BE2C (cell line): Measurements from ENCODE around the gene FLT4.

ENCODE experiments used
- DNase-seq: peaks from one replicate; pipeline ENCODE4 v3.0.0-alpha.2; 2020
- H3K27me3 ChIP-seq: fragments of 250-450 bp; sonication (Bioruptor Pico); 2 replicates; pipeline ENCODE4 v1.5.1; 2020; ENCODE audit warnings: mild to moderate bottlenecking
- H3K36me3 ChIP-seq: fragments of 250-450 bp; sonication (Bioruptor Pico); 2 replicates; pipeline ENCODE4 v1.5.1; 2020; ENCODE audit warnings: mild to moderate bottlenecking
- H3K4me1 ChIP-seq: fragments of 250-450 bp; sonication (Bioruptor Pico); 2 replicates; pipeline ENCODE4 v1.5.1; 2020
- H3K4me3 ChIP-seq: 2 replicates; pipeline ENCODE4 v1.5.1; 2011; ENCODE audit warnings: low read depth, low read length
- H3K9me3 ChIP-seq: fragments of 250-450 bp; sonication (Bioruptor Pico); 2 replicates; pipeline ENCODE4 v1.5.1; 2020
- TF ChIP-seq, protein P1 (sequence below): IDR thresholded peaks from 2 replicates; pipeline ENCODE4 v1.5.1; 2012; ENCODE audit warnings: mild to moderate bottlenecking, low read depth, low read length

FLT4 gene

DNA sequence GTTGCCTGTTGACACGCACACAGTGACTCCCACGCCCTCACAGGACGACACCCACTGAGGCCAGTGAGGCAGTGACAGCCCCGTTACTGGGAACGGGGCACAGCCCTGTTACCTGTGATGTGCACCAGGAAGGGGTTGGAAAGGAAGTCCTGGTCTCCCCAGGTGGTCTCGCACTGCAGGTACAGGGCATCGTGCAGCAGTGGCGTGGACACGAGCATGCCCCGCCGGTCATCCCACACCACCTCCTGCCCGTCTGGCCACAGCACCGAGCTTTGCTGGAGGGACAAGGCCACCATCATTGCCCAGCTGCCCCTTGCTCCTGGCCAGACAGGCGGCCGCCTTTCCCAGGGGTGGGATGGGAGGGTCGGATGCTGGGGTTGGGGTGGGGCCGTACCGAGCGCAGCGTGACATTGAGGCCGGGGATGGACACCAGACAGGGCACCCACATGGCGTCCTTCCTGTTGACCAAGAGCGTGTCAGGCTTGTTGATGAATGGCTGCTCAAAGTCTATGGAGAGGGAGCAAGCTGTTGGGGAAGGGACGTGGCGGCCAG is 19.5 kb downstream of the FLT4 start:
- no peaks in the 10 kb centered on the region for H3K36me3 ChIP-seq
- TF ChIP-seq, protein P1, sequence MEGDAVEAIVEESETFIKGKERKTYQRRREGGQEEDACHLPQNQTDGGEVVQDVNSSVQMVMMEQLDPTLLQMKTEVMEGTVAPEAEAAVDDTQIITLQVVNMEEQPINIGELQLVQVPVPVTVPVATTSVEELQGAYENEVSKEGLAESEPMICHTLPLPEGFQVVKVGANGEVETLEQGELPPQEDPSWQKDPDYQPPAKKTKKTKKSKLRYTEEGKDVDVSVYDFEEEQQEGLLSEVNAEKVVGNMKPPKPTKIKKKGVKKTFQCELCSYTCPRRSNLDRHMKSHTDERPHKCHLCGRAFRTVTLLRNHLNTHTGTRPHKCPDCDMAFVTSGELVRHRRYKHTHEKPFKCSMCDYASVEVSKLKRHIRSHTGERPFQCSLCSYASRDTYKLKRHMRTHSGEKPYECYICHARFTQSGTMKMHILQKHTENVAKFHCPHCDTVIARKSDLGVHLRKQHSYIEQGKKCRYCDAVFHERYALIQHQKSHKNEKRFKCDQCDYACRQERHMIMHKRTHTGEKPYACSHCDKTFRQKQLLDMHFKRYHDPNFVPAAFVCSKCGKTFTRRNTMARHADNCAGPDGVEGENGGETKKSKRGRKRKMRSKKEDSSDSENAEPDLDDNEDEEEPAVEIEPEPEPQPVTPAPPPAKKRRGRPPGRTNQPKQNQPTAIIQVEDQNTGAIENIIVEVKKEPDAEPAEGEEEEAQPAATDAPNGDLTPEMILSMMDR: no peak

DNA sequence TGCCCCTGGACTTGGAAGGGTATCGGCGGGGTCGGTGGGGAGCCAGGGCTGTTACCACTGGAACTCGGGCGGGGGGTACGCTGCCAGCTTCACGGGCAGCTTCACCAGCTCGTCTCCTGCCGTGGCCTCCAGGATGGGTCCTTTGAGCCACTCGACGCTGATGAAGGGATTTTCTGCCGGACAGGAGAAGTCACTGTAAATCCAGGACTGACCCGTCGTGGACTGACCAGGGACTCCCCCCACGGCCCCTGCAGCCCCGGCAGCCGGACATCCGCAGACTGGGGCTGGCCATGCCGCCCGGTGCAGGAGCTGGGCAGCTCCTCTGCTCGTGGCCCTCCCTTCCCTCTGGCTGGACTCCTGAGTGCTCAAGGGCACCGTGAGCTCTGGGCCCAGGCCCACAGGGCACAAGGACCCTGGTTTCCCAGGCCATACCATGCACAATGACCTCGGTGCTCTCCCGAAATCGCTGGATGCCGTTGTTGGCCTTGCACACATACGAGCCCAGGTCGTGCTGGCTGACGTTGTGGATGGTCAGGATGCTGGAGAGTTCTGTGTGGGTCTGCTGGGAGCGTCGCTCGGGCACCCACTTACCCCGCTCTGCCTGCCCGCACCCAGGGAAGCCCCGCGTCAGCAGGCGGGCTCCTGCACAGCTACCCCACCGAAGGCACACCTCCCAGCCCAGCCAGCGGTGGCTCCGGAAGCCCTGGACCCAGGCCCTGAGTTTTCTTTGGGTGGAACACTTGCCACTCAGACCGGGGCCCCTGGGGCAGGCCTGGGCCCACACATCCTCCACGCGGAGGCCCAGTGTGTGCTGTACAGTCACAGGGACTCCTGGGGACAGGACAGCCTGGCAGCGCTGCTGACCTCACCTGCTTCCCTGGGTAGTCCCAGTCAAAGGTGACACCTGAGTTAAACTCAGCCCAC is 20.3 kb downstream of the FLT4 start:
- H3K4me1 ChIP-seq: no peaks in the 10 kb centered on the region
- no peaks in the 10 kb centered on the region for H3K27me3 ChIP-seq
- TF ChIP-seq, protein P1: no peak
- H3K36me3 ChIP-seq: no peaks in the 10 kb centered on the region
- no peak for DNase-seq
- no peak overlapping the region for H3K4me3 ChIP-seq
- no peaks in the 10 kb centered on the region; the same call in 1 of the 2 replicates for H3K9me3 ChIP-seq

More for the DNA sequence above, 19.5 kb downstream of the FLT4 start:
- Histone ChIP-seq H3K9me3 (no peaks in the 10 kb centered on the region; the same call in 1 of the 2 replicates), H3K27me3 (no peaks in the 10 kb centered on the region), H3K4me3 (no peak overlapping the region), H3K4me1 (no peaks in the 10 kb centered on the region)
- DNase-seq: no peak

DNA sequence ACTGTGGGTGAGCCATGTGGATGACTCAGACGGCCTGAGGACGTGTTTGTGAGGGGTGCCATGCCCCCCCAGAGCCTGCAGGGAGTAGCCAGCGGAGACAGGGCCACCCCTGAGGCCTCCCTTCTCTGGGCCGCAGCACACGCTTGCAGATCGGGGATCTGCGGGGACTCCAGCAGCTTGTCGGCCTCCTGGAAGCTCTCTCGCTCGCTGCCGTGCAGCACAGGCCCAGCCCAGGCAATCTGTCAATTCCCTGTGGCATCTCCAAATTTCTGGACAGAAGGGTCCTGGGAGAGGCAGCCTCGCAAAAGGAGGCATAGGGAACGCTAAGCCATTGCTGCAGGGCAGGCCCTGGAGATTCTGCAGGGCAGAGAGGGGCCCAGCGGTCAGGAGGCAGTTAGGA is 21.2 kb downstream of the FLT4 start:
- no peaks in the 10 kb centered on the region for H3K36me3 ChIP-seq
- no peaks in the 10 kb centered on the region; the same call in 1 of the 2 replicates for H3K9me3 ChIP-seq
- no peak overlapping the region for H3K4me3 ChIP-seq
- TF ChIP-seq, protein P1: no peak
- H3K4me1 ChIP-seq: no peaks in the 10 kb centered on the region
- H3K27me3 ChIP-seq: no peaks in the 10 kb centered on the region
- DNase-seq: no peak

DNA sequence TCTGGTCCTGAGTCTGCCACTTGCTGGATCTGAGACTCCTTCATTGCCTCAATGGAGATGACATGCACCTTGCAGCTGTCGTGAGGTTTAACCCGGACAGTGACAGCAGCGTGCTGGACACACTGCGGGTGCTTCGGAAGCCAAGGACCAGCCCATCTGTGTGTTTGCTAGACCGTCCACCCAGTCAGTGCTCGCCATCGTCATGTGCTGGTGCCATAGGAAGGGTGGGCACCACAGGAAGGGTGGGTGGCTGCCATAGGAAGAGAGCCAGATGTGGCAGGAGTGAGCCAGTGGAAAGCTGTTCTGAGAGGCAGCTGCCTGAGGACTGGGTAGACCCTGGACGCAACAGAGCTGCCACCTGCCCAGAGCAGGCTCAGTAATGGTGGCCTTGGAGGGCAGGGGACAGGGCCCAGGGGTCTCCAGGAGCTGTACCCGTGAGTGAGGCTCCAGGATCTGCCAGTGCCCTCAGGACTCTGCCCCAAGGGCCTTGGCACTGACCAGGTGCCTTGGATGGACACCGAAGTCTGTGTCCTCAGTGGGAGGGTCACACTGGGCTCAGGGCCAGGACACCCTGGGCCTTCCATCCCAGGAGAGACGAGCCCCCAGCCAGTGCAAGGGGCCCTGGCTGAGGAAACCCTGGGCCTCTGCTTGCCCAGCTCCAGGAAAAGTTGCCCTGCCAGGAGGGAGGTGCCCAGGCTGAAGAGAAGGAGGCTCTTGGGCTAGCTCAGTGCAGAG is 21.8 kb downstream of the FLT4 start:
- Histone ChIP-seq H3K9me3 (no peaks in the 10 kb centered on the region), H3K27me3 (no peaks in the 10 kb centered on the region), H3K4me3 (no peak overlapping the region), H3K4me1 (no peaks in the 10 kb centered on the region), H3K36me3 (no peaks in the 10 kb centered on the region)
- TF ChIP-seq, protein P1: no peak
- no peak for DNase-seq

DNA sequence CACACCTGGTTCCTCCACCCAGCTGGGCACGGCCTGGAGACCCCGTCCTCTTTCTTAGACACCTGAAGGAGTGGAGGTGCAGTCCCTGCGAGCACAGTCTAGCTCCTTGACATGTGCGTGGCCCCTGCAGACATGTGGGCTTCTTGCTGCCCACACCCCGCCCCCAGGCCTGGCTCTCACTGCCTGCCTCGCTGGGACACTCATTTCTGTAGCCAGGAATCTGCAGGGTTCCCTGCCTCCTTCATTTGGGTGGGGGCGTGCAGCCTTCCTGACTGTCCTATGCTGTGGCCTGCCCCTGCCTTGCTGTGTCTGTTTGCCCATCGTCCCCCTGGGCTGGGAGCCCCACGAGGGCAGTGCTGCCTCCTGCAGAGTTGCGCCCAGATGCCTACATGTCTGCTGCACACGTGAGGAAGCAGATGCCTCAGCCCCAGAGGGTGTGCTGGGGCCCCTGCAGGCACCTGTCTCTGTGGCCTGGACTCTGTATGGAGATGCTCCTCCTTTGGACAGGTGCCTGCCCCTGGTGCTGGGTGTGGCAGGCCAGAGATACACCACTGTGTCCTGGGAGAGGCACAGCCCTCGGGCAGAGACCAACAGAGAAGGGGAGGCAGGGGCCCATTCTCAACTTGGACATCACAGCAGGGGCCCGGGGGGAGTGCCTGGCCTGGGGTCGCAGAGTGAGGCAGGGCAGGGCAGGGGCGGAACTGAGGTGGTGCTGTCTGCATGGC is 22.6 kb downstream of the FLT4 start:
- TF ChIP-seq, protein P1: no peak
- Histone ChIP-seq H3K27me3 (no peaks in the 10 kb centered on the region), H3K36me3 (no peaks in the 10 kb centered on the region), H3K4me3 (no peak overlapping the region), H3K9me3 (no peaks in the 10 kb centered on the region), H3K4me1 (no peaks in the 10 kb centered on the region)
- DNase-seq: no peak
